KG1 (cell line): ENCODE measurements around the gene TTC7B.

Experiments
- DNase-seq: peaks from one replicate; lab custom pipeline; 2025; lab: John Stamatoyannopoulos, UW

TTC7B gene

GRCh38 chr14:90558041-90558982, 257.9 kb downstream of the TTC7B start:
- DNase-seq: no peak

GRCh38 chr14:90557516-90557915, 258.7 kb downstream of the TTC7B start:
- no peak for DNase-seq

- DNase-seq: no peak
Measured at GRCh38 chr14:90556666-90557450, 259.4 kb downstream of the TTC7B start.

- no peak for DNase-seq
Measured at GRCh38 chr14:90556012-90556477, 260.2 kb downstream of the TTC7B start.

GRCh38 chr14:90555126-90556011, 260.9 kb downstream of the TTC7B start:
- DNase-seq: no peak

GRCh38 chr14:90554341-90554740, 261.9 kb downstream of the TTC7B start:
- DNase-seq: no peak

- DNase-seq: no peak
Measured at GRCh38 chr14:90553921-90554336, 262.3 kb downstream of the TTC7B start.

- DNase-seq: no peak
Measured at GRCh38 chr14:90553298-90553920, 262.8 kb downstream of the TTC7B start.

GRCh38 chr14:90552465-90553297, 263.5 kb downstream of the TTC7B start:
- DNase-seq: no peak

- no peak for DNase-seq
Measured at GRCh38 chr14:90551733-90552464, 264.3 kb downstream of the TTC7B start.

- DNase-seq: no peak
Measured at GRCh38 chr14:90551070-90551704, 265.0 kb downstream of the TTC7B start.

GRCh38 chr14:90549794-90550641, 266.2 kb downstream of the TTC7B start:
- DNase-seq: no peak

- DNase-seq: no peak
Measured at GRCh38 chr14:90548455-90548854, 267.8 kb downstream of the TTC7B start.

GRCh38 chr14:90547968-90548367, 268.3 kb downstream of the TTC7B start:
- DNase-seq: no peak

GRCh38 chr14:90547250-90547649, 269.0 kb downstream of the TTC7B start:
- no peak for DNase-seq

GRCh38 chr14:90546767-90547166, 269.5 kb downstream of the TTC7B start:
- DNase-seq: no peak

- no peak for DNase-seq
Measured at GRCh38 chr14:90545966-90546751, 270.1 kb downstream of the TTC7B start.
